Sigmoid colon (tissue), 7 donors: Measurements from ENCODE around the gene GBA2. TPM values are rescaled to one million over a fixed set of nuclear protein-coding genes. Genes with fewer than 3 reads are reported as not detected.

Source experiments
- DNase-seq: peaks from one replicate; pipeline ENCODE4 v3.0.0-alpha.2; 2019
- H3K27ac ChIP-seq, 4 donors: fragments of 200-600 bp; sonication (generic); one replicate each; pipeline ENCODE4 v1.5.1; 2016 to 2019; ENCODE audit warnings: mild to moderate bottlenecking in 1 of 4
- H3K27me3 ChIP-seq, 3 donors: fragments of 200-600 bp; sonication (generic); one replicate each; pipeline ENCODE4 v1.5.1; 2019; ENCODE audit warnings: mild to moderate bottlenecking in 1 of 3
- H3K36me3 ChIP-seq, 4 donors: fragments of 200-600 bp; sonication (generic); one replicate each; pipeline ENCODE4 v1.5.1; 2016 to 2019
- H3K4me1 ChIP-seq, 4 donors: fragments of 200-600 bp; sonication (generic); one replicate each; pipeline ENCODE4 v1.5.1; 2017 to 2019
- H3K4me3 ChIP-seq, 4 donors: fragments of 200-600 bp; sonication (generic); one replicate each; pipeline ENCODE4 v1.5.1; 2017 to 2019; ENCODE audit warnings: mild to moderate bottlenecking in 2 of 4, moderate library complexity in 1 of 4
- H3K9me3 ChIP-seq, 4 donors: fragments of 200-600 bp in 3 of 4; sonication (generic) in 3 of 4; one replicate each; pipeline versions ENCODE4 v1.5.1 to v1.6.1; 2013 to 2019
- CTCF ChIP-seq, 4 experiments: fragments of 450-650 bp in 3 of 4; fragments of 200-600 bp in 1 of 4; IDR thresholded peaks; one replicate each; pipeline ENCODE4 v1.5.1; 2016 to 2019; ENCODE audit warnings: antibody characterized with exemption in 4 of 4, mild to moderate bottlenecking in 3 of 4, moderate library complexity in 2 of 4
- EP300 ChIP-seq, 4 donors: sonication (generic); formaldehyde crosslinking; IDR thresholded peaks; one replicate each; pipeline ENCODE4 v1.6.1; 2017; ENCODE audit warnings: antibody characterized with exemption in 4 of 4
- POLR2A ChIP-seq, 2 donors: fragments of 450-650 bp; IDR thresholded peaks; one replicate each; pipeline ENCODE4 v1.6.1; 2016; ENCODE audit warnings: antibody characterized with exemption in 2 of 2, mild to moderate bottlenecking in 2 of 2, moderate library complexity in 2 of 2
- POLR2AphosphoS5 ChIP-seq, 4 donors: sonication (generic); formaldehyde crosslinking; IDR thresholded peaks; one replicate each; pipeline ENCODE4 v1.6.1; 2017; ENCODE audit warnings: antibody characterized with exemption in 4 of 4
- WGBS, 2 donors: extraction: QIAGEN DNeasy Blood & Tissue Kit; methylation state at CpG; one replicate each; pipeline ENCODE4 v1.1.7; 2013; 5-methylcytosine and 5-hydroxymethylcytosine counted together
- intact Hi-C: fragments of 100-400 bp; cut with DNase I; formaldehyde crosslinking; loops from one replicate; pipeline ENCODE4 v1.15.1; 2023
- polyA plus RNA-seq, 3 donors: library from polyadenylated mRNA; stranded (reverse); fragments of 200-250 nt; gene quantifications; one replicate each; pipeline ENCODE4 v1.2.3, GENCODE V29; 2013
- total RNA-seq, 4 donors: library from RNA; depleted of rRNA; stranded (reverse); fragments of >200 nt; gene quantifications; one replicate each; pipeline ENCODE4 v1.1.0, GENCODE V29; 2016
- donor health status: healthy with polysubstance abuse.
- donor health status: Bipolar disorder and iron deficiency.
- donor health status: healthy.

GBA2 gene
- total and polyA plus RNA-seq, 7 donors: 34.8 to 91.7 (median 58.5) TPM

GRCh38 chr9:35738924-35739323, 10.1 kb downstream of the GBA2 start:
- Histone ChIP-seq H3K4me1 (peaks cover 0 to 25% (median 11%) of the 10 kb centered on the region in 4 donors), H3K36me3 (peaks cover 50 to 96% (median 90%) of the 10 kb centered on the region in 4 donors), H3K4me3 (no peak overlapping the region), H3K27ac (no peak overlapping the region), H3K9me3 (no peaks in the 10 kb centered on the region), H3K27me3 (no peaks in the 10 kb centered on the region)
- TF ChIP-seq POLR2AphosphoS5 (IDR thresholded peaks at IDR 0.05) (no peak), EP300 (IDR thresholded peaks at IDR 0.05) (no peak), POLR2A (IDR thresholded peaks at IDR 0.05) (no peak), CTCF (IDR thresholded peaks at IDR 0.05) (no peak)
- DNase-seq: peak; percentile 58
- intact Hi-C loops: no loop called here
- WGBS, 2 donors: 86 to 93% methylated on average over 7 of the region's 7 CpGs

- WGBS, 2 donors: 77 to 85% methylated on average over 4 of the region's 4 CpGs
- TF ChIP-seq POLR2AphosphoS5 (IDR thresholded peaks at IDR 0.05) (no peak), EP300 (IDR thresholded peaks at IDR 0.05) (no peak), POLR2A (IDR thresholded peaks at IDR 0.05) (no peak), CTCF (IDR thresholded peaks at IDR 0.05) (no peak)
- no peaks in the 10 kb centered on the region for H3K27me3 ChIP-seq
- no peak overlapping the region for H3K27ac ChIP-seq
- peak; percentile 36 for DNase-seq
- H3K4me1 ChIP-seq: peaks cover 0 to 25% (median 14%) of the 10 kb centered on the region in 4 donors
- intact Hi-C loops: no loop called here
- H3K4me3 ChIP-seq: no peak overlapping the region
- H3K9me3 ChIP-seq: no peaks in the 10 kb centered on the region
- peaks cover 50 to 88% (median 83%) of the 10 kb centered on the region in 4 donors for H3K36me3 ChIP-seq
These were observed 10.8 kb downstream of the GBA2 start for GRCh38 chr9:35738186-35738585.

- peaks cover 47 to 78% (median 74%) of the 10 kb centered on the region in 4 donors for H3K36me3 ChIP-seq
- peak overlapping the region in 1 of 4 donors; percentile 98 for H3K27ac ChIP-seq
- intact Hi-C loops: no loop called here
- H3K4me1 ChIP-seq: peaks cover 0 to 26% (median 16%) of the 10 kb centered on the region in 4 donors
- WGBS, 2 donors: 81 to 85% methylated on average over 7 of the region's 7 CpGs
- DNase-seq: no peak
- TF ChIP-seq EP300 (IDR thresholded peaks at IDR 0.05) (no peak), POLR2AphosphoS5 (IDR thresholded peaks at IDR 0.05) (no peak), CTCF (IDR thresholded peaks at IDR 0.05) (no peak), POLR2A (IDR thresholded peaks at IDR 0.05) (no peak)
- no peaks in the 10 kb centered on the region for H3K9me3 ChIP-seq
- no peaks in the 10 kb centered on the region for H3K27me3 ChIP-seq
- no peak overlapping the region for H3K4me3 ChIP-seq
These were observed 11.9 kb downstream of the GBA2 start for GRCh38 chr9:35737143-35737542.

- intact Hi-C loops: no loop called here
- WGBS, 2 donors: 30 to 54% methylated on average over 5 of the region's 5 CpGs
- H3K27ac ChIP-seq: peak overlapping the region; percentile 20 to 98 (median 46)
- H3K4me1 ChIP-seq: peaks cover 0 to 26% (median 17%) of the 10 kb centered on the region in 4 donors
- H3K36me3 ChIP-seq: peaks cover 40 to 69% (median 66%) of the 10 kb centered on the region in 4 donors
- H3K27me3 ChIP-seq: no peaks in the 10 kb centered on the region
- TF ChIP-seq POLR2AphosphoS5 (IDR thresholded peaks at IDR 0.05) (peak in 1 of 4 donors; percentile 27), EP300 (IDR thresholded peaks at IDR 0.05) (no peak), POLR2A (IDR thresholded peaks at IDR 0.05) (no peak), CTCF (IDR thresholded peaks at IDR 0.05) (peak; percentile 63 to 74 (median 66))
- no peak overlapping the region for H3K4me3 ChIP-seq
- H3K9me3 ChIP-seq: no peaks in the 10 kb centered on the region
- peak; percentile 83 for DNase-seq
These were observed 12.8 kb downstream of the GBA2 start for GRCh38 chr9:35736201-35736633.

- Histone ChIP-seq H3K4me1 (peaks cover 0 to 45% (median 36%) of the 10 kb centered on the region in 4 donors), H3K27ac (peak overlapping the region; percentile 97 to 99 (median 98)), H3K27me3 (no peaks in the 10 kb centered on the region), H3K9me3 (no peaks in the 10 kb centered on the region), H3K36me3 (peaks cover 30 to 47% (median 45%) of the 10 kb centered on the region in 4 donors), H3K4me3 (no peak overlapping the region)
- no peak for TF ChIP-seq EP300 (IDR thresholded peaks at IDR 0.05)
- TF ChIP-seq CTCF (IDR thresholded peaks at IDR 0.05): no peak
- TF ChIP-seq POLR2AphosphoS5 (IDR thresholded peaks at IDR 0.05): no peak
- no peak for TF ChIP-seq POLR2A (IDR thresholded peaks at IDR 0.05)
- WGBS, 2 donors: 91 to 93% methylated on average over 3 of the region's 3 CpGs
- intact Hi-C loops: loop anchor here (5.0 kb wide), 1 partner anchor 127 kb away; the partner anchor contains the start of gene TESK1
- no peak for DNase-seq
These were observed 14.9 kb downstream of the GBA2 start for GRCh38 chr9:35734096-35734495.
